Heart left ventricle (tissue), 13 donors: ENCODE measurements around the gene EPB41L2.

Source experiments
- CTCF ChIP-seq, 12 donors: fragments of 200-600 bp; sonication (generic) in 4 of 12; IDR thresholded peaks; one replicate each; pipeline versions ENCODE4 v1.5.0 to v1.8.0; 2018 to 2022; ENCODE audit warnings: antibody characterized with exemption in 12 of 12, mild to moderate bottlenecking in 5 of 12
- POLR2A ChIP-seq, 2 donors: fragments of 450-650 bp; IDR thresholded peaks; one replicate each; pipeline ENCODE4 v1.6.1; 2017; ENCODE audit warnings: antibody characterized with exemption in 2 of 2, mild to moderate bottlenecking in 2 of 2, moderate library complexity in 2 of 2
- donor health status: ischemic (EF 13 %, LVEDD 7.1; RV severe dilation, severe dysfunction).
- donor health status: DM: no; HTN: yes; CAD: no.
- donor health status: DM: no; HTN: no; CAD: no.
- donor health status: ischemic (EF 25% LVEDD 6.9; RV normal size, moderate dysfunction).
- donor health status: ischemic (EF 25% LVEDD 5.7; RV mildly dilated, moderate dysfunction).
- donor health status: ischemic (EF 35%, LVEDD 5.7; RV mildly dilated, moderate dysfunction).
- donor health status: nonischemic (EF 11% LVEDD 7.7; RV severe dilation, severe dysfunction).
- donor health status: DM: yes; HTN: yes; CAD: no.
- donor health status: PGD.
- donor health status: ischemic (EF 29% LVEDD 5.4; RV normal size, mild dysfunction).
- donor health status: nonischemic (EF 23%, LVEDD 6.1; RV moderate dilation, normal function).

- TF ChIP-seq CTCF (IDR thresholded peaks at IDR 0.05) (no peak), POLR2A (IDR thresholded peaks at IDR 0.05) (no peak)
Observed at GRCh38 chr6:131045139-131045538, 17.9 kb downstream of the EPB41L2 start.
